Central memory CD4-positive, alpha-beta T cell (primary cell): ENCODE data around the gene RHEBL1.
"Not testable (repeated sequence)": the region's sequence is repeated elsewhere in the genome, so short reads cannot be mapped to it uniquely, and the experiment has no call there.

Experiments
- DNase-seq: peaks from one replicate; pipeline ENCODE4 v3.0.0; 2022

The RHEBL1 gene

GRCh38 chr12:49089821-49090773 lies 20.3 kb upstream of the RHEBL1 start:
- DNase-seq, result no peak

GRCh38 chr12:49088932-49089330 lies 19.2 kb upstream of the RHEBL1 start:
- DNase-seq, result no peak

DNA sequence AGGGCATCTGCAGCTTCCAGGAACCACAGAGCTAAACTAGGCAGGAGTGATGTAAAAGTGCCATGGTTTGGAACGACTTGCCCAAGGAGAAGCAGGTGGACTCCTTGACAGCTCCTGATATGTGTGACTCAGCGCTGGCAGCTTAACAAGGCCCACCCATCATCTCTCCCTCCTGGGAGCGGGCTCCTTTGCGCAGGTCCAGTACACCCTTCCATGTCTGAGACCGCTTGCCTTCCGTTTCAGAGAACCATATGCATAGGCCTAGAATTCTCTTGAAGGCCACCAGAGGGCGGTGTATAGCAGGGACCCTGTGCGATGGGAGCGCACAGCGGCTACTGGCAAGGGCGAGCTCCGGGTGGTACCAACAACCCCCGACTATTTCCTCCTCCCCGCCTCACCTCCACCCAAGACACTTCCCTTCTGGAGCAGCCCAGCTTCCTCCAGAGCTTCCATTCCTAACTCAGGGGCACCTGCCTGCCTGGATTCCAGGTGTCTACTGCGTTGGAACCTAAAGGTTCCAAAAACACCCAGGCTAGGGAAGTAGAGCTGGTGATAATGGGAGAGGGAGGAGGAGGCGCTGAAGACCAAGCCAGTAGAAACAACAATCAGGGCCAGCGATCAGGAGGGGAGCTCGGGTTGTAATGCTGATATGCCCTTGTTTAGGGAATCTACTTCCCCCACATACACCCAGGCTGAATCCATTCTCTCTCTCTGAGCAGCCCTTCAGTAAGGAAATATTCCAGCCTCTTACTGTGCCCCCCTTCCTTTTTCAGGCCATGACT lies 18.6 kb upstream of the RHEBL1 start:
- DNase-seq, result peak; percentile 69

- no peak for DNase-seq
Measured at GRCh38 chr12:49086116-49086515, 16.3 kb upstream of the RHEBL1 start.

- no peak for DNase-seq
Measured at GRCh38 chr12:49084438-49084837, 14.7 kb upstream of the RHEBL1 start.

GRCh38 chr12:49079793-49080192 lies 10.0 kb upstream of the RHEBL1 start:
- no peak for DNase-seq

GRCh38 chr12:49070971-49071370 lies 1.2 kb upstream of the RHEBL1 start:
- no peak for DNase-seq

GRCh38 chr12:49068879-49069506 lies 786 bp downstream of the RHEBL1 start:
- no peak for DNase-seq

DNA sequence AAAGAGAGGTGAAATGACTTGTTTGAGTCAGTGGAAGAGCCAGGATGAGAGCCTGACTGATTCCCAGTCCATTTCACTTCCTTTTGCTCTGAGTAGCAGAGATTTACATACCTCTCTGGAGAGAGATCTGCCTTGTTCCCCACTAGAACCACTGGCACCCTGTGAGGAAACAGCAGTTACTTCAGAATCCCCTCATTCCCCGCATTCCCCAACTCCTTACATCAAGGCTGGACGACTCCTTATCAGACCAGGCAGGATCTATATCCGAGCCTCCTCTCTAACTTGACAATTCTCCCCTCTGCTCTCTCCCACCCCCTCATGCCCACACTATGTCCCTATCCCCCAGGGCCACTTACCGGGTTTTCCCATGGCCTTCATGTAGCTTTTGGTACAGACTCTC lies 3.7 kb downstream of the RHEBL1 start:
- no peak for DNase-seq

- DNase-seq, result no peak
Measured at GRCh38 chr12:49064767-49065152, 5.0 kb downstream of the RHEBL1 start.

GRCh38 chr12:49061916-49062315 lies 7.9 kb downstream of the RHEBL1 start:
- DNase-seq, result not testable (repeated sequence)

DNA sequence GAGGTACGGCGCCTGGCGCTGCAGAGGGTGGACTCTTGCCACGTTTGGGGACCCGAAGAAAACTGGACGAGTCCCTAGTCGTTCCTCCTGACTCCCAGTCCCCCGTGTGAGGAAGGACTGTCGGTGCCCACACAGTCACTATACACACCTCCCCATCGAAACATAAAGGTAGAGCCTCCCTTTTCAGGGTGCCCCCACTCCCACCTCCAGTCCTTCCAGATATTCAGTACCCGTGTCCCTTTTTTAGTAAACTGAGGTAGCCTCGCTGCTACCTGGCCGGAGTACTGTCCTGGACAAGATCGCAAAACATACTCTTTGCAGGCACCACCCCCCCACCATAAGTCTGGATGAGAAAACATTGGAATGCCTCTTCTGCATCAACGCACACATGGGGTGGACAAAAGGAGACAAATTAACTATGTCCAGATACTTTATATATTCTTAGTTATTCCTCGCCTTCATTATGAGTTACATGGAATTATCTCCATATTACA lies 8.6 kb downstream of the RHEBL1 start:
- no peak for DNase-seq

DNA sequence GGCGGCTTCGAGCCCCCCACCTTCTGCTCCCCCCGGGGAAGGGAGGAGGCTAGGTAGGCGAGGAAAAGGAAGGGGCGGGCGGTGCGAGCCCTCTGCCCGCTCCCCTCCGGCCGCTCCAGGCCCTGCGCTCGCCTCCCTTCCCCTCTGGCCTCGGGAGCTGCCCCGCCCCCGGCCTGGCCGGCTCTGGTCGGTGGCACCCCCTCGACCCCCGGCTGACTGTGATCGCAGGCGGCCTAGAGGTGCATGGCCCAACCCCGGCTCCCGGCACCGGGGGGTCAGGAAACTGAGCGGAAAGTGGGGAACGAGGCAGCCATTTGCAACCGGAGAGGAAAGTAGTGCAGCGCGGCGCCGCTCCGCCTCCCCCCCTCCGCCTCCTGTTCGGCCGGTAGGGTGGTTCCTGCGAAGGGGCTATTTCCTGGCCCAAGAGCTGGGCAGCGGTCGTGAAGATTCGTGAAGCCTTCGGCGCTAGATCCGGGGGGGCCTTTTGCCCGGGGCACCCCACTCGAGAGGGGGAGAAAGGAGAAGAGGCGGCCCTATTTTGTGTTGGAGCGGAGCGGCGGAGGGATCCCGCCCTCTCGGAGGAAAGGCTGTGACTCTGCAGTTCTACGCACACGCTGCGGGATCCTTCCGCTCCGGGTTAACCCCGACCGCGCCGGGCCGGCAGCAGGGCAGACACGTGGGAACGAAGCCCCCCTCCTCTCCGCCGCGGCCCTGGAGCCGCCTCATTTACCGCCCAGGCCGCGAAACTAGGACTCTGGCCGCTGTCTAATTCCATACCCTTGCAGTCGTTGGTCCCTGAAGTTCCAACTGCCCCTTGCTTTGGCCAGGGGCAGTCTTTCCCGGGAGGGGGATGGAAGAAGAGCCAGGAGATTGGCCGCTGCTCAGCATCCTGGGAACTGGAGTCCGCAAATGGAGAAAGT lies 9.3 kb downstream of the RHEBL1 start, which contains the start of gene KMT2D:
TSS of gene KMT2D (minus strand) at position 558 of the 920 bp plus-strand sequence. CDS start 5,470 bp downstream, outside the sequence.
- peak; percentile 88 for DNase-seq

DNA sequence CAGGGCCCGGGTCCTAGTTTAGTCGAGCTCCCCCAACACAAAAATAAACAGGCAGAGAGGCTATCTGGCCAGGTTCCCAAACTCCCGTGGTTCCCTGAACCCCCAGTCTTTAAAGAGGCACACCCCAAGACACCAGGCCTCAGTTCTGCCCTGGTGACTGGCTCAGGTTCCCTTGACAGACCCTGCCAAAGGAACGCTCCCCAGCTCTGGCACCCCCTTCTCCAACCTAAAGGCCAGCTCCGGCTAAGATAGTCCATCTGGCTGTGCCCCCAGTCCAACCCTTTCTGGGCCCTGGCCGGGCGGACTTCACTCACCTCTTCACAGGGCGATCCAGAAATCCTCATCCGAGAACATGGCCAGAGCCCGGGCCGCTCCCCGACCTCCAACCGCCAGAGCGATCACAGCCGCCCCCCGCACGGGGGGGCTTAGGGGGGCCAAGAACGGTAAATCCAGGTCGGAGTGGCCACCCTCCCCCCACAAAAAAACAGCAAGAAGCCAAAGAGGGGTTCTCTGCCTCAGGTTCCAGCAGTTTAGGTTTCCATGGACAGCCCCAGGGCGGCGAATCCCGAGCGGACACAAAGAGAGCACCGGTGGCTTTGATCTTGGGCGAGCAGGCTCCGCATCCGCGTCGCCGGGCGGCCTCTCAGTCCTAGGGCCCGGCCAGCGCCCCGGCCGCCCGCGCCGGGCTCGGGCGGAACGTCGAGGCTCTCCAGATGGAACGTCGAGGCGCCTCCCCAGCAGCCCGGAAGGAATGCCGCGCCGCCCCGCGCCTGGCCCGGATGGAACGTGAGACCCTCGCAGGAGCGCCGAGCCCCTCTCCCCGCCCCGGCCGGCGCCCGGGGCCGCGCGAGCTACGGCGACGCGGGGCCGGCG lies 10.2 kb downstream of the RHEBL1 start:
- DNase-seq, result no peak

DNA sequence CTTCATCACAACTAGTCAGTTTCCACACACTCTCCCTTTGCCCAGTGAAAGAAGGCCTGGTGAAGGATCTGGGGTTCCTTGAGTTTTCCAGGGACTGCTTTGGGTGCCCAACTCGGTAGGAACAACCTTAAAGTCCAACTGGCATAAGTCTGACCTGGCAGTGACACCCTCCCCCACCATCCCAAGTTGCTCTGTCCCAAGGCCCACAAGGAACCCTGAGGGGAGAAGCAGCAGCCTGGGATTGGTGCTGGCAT lies 10.8 kb downstream of the RHEBL1 start:
- no peak for DNase-seq

DNA sequence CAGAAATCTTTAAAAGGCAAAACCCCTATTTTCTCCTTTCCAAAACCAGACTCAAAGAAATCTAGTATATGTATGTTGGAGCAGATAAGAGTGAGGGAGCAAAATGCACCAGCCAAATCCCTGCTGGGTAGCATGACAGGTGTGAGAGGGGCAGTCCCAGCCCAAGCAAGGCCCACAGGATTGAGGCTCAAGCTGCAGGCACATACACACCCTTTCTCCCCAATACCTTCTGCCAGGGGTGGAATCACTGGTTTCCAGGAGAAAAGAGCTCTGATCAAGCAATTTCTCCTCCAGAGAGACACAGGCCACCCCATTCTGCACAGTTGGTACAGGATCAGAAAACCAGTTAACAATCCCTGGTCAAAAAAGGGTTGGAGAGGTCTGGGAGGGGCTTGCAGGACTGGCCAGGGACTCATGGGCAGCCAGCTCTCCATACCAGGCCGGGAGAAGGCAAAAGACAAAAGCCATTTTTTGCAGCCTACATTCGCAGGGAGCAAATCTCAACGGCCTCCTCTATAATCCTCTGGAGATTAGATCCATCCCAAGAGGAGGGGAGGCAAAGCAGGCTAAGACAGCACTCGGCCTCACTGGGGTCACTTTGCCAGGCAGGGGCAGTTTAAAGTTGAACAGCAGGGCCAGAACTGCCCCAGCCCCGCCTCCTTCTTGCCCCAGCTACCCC lies 11.3 kb downstream of the RHEBL1 start:
- DNase-seq, result no peak

DNA sequence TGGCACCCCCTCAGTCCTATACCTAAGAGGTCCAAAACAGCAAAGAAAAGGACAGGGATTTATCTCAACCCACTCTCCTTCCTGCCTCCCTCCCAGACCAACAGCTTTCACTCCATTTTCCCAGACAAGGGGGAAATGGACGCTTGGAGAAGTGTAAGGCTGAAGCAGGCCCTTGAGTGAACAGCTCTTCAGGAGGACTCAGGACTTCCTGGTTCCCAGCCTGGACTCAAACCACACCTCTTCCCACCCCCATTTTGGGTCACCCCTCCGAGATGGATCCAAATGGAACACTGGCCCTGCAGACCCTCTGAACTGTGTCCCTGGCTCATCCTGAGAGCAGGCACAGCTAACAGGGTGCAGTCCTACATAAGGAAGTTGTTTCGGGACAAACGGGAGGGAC lies 11.9 kb downstream of the RHEBL1 start:
- DNase-seq, result no peak

- peak; percentile 57 for DNase-seq
Measured at GRCh38 chr12:49055978-49056754, 13.6 kb downstream of the RHEBL1 start.

DNA sequence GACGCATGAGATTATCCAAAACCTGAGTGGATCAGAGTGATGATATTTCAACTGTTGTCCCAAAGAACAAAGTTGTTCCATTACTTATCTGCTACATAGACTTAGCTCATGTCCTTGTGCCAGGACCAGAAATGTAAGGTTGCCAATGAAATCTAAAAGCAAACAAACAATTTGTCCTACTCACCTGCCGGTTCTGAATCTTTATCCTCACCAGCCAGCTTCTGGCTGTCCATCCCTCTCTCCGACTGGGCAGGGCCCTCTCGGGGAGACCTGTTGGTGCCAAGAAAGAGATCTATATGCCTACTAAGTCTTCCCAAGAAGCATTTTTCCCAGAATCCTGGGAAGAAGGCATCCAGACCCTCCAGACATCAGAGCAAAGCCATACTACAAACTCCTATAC lies 14.7 kb downstream of the RHEBL1 start:
- no peak for DNase-seq

- no peak for DNase-seq
Measured at GRCh38 chr12:49054524-49054923, 15.3 kb downstream of the RHEBL1 start.
